ENCODE measurements around the gene KCNJ10. TPM values are rescaled to one million over a fixed set of nuclear protein-coding genes. Genes with fewer than 3 reads are reported as not detected.

KCNJ10 gene
- total and polyA plus RNA-seq, 2 of the 13 experiments (the other 11 are each of a cell fraction or from before 2014, with no cell fraction given), result 4.4 to 10.3 TPM

DNA sequence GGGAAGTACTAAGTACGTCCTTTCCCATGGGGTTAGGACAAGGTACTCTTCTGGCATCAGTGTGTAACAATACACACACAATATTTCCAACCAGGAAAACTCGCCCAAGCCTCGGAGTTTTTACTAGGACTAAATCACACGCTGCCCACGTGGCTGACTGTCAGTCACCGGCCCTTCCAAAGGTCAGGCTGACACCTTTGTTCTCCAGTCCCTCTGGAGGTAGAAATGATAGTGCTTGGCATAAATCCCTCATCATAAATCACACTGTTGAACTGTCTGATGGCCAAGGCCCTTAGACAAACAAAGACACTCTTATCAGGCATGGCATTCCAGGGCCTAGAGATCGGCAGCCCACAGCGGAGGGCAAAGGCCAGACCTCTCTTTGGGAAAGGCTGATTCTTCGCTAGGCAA is 99.0 kb downstream of the KCNJ10 start (continued):
- TF ChIP-seq NR2F1 (CRISPR knock-in tag; IDR thresholded peaks at IDR 0.05) (peak; percentile 64 to 75), ZNF33B (CRISPR knock-in tag; IDR thresholded peaks at IDR 0.05) (no peak), ZSCAN30 (CRISPR knock-in tag; IDR thresholded peaks at IDR 0.05) (no peak), SP4 (CRISPR knock-in tag; IDR thresholded peaks at IDR 0.05) (no peak), MED1 (CRISPR knock-in tag; IDR thresholded peaks at IDR 0.05) (peak; percentile 47), ZNF589 (CRISPR knock-in tag; conservative IDR thresholded peaks at IDR 0.05) (no peak), ZNF138 (CRISPR knock-in tag; IDR thresholded peaks at IDR 0.05; ENCODE audit: low read depth) (no peak), CREM (IDR thresholded peaks at IDR 0.05) (0 out of 2 replicates have a peak, but pooled peaks have one; percentile 40), CREM (CRISPR knock-in tag; IDR thresholded peaks at IDR 0.05) (no peak), CC2D1A (CRISPR knock-in tag; IDR thresholded peaks at IDR 0.05) (0 out of 2 replicates have a peak, but pooled peaks have one; percentile 67)
- TF ChIP-seq, protein P1, sequence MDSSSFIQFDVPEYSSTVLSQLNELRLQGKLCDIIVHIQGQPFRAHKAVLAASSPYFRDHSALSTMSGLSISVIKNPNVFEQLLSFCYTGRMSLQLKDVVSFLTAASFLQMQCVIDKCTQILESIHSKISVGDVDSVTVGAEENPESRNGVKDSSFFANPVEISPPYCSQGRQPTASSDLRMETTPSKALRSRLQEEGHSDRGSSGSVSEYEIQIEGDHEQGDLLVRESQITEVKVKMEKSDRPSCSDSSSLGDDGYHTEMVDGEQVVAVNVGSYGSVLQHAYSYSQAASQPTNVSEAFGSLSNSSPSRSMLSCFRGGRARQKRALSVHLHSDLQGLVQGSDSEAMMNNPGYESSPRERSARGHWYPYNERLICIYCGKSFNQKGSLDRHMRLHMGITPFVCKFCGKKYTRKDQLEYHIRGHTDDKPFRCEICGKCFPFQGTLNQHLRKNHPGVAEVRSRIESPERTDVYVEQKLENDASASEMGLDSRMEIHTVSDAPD (CRISPR knock-in tag; IDR thresholded peaks at IDR 0.05), result 0 out of 2 replicates have a peak, but pooled peaks have one; percentile 57
- TF ChIP-seq, protein P2, sequence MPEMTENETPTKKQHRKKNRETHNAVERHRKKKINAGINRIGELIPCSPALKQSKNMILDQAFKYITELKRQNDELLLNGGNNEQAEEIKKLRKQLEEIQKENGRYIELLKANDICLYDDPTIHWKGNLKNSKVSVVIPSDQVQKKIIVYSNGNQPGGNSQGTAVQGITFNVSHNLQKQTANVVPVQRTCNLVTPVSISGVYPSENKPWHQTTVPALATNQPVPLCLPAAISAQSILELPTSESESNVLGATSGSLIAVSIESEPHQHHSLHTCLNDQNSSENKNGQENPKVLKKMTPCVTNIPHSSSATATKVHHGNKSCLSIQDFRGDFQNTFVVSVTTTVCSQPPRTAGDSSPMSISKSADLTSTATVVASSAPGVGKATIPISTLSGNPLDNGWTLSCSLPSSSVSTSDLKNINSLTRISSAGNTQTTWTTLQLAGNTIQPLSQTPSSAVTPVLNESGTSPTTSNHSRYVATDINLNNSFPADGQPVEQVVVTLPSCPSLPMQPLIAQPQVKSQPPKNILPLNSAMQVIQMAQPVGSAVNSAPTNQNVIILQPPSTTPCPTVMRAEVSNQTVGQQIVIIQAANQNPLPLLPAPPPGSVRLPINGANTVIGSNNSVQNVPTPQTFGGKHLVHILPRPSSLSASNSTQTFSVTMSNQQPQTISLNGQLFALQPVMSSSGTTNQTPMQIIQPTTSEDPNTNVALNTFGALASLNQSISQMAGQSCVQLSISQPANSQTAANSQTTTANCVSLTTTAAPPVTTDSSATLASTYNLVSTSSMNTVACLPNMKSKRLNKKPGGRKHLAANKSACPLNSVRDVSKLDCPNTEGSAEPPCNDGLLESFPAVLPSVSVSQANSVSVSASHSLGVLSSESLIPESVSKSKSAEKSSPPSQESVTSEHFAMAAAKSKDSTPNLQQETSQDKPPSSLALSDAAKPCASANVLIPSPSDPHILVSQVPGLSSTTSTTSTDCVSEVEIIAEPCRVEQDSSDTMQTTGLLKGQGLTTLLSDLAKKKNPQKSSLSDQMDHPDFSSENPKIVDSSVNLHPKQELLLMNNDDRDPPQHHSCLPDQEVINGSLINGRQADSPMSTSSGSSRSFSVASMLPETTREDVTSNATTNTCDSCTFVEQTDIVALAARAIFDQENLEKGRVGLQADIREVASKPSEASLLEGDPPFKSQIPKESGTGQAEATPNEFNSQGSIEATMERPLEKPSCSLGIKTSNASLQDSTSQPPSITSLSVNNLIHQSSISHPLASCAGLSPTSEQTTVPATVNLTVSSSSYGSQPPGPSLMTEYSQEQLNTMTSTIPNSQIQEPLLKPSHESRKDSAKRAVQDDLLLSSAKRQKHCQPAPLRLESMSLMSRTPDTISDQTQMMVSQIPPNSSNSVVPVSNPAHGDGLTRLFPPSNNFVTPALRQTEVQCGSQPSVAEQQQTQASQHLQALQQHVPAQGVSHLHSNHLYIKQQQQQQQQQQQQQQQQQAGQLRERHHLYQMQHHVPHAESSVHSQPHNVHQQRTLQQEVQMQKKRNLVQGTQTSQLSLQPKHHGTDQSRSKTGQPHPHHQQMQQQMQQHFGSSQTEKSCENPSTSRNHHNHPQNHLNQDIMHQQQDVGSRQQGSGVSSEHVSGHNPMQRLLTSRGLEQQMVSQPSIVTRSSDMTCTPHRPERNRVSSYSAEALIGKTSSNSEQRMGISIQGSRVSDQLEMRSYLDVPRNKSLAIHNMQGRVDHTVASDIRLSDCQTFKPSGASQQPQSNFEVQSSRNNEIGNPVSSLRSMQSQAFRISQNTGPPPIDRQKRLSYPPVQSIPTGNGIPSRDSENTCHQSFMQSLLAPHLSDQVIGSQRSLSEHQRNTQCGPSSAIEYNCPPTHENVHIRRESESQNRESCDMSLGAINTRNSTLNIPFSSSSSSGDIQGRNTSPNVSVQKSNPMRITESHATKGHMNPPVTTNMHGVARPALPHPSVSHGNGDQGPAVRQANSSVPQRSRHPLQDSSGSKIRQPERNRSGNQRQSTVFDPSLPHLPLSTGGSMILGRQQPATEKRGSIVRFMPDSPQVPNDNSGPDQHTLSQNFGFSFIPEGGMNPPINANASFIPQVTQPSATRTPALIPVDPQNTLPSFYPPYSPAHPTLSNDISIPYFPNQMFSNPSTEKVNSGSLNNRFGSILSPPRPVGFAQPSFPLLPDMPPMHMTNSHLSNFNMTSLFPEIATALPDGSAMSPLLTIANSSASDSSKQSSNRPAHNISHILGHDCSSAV (CRISPR knock-in tag; IDR thresholded peaks at IDR 0.05; ENCODE audit: borderline replicate concordance), result no peak
- TF ChIP-seq, protein P3, sequence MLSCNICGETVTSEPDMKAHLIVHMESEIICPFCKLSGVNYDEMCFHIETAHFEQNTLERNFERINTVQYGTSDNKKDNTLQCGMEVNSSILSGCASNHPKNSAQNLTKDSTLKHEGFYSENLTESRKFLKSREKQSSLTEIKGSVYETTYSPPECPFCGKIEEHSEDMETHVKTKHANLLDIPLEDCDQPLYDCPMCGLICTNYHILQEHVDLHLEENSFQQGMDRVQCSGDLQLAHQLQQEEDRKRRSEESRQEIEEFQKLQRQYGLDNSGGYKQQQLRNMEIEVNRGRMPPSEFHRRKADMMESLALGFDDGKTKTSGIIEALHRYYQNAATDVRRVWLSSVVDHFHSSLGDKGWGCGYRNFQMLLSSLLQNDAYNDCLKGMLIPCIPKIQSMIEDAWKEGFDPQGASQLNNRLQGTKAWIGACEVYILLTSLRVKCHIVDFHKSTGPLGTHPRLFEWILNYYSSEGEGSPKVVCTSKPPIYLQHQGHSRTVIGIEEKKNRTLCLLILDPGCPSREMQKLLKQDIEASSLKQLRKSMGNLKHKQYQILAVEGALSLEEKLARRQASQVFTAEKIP (CRISPR knock-in tag; IDR thresholded peaks at IDR 0.05; ENCODE audit: borderline replicate concordance), result no peak
- TF ChIP-seq, protein P4, sequence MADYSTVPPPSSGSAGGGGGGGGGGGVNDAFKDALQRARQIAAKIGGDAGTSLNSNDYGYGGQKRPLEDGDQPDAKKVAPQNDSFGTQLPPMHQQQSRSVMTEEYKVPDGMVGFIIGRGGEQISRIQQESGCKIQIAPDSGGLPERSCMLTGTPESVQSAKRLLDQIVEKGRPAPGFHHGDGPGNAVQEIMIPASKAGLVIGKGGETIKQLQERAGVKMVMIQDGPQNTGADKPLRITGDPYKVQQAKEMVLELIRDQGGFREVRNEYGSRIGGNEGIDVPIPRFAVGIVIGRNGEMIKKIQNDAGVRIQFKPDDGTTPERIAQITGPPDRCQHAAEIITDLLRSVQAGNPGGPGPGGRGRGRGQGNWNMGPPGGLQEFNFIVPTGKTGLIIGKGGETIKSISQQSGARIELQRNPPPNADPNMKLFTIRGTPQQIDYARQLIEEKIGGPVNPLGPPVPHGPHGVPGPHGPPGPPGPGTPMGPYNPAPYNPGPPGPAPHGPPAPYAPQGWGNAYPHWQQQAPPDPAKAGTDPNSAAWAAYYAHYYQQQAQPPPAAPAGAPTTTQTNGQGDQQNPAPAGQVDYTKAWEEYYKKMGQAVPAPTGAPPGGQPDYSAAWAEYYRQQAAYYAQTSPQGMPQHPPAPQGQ (CRISPR knock-in tag; IDR thresholded peaks at IDR 0.05; ENCODE audit: borderline replicate concordance), result no peak
- TF ChIP-seq, protein P5, sequence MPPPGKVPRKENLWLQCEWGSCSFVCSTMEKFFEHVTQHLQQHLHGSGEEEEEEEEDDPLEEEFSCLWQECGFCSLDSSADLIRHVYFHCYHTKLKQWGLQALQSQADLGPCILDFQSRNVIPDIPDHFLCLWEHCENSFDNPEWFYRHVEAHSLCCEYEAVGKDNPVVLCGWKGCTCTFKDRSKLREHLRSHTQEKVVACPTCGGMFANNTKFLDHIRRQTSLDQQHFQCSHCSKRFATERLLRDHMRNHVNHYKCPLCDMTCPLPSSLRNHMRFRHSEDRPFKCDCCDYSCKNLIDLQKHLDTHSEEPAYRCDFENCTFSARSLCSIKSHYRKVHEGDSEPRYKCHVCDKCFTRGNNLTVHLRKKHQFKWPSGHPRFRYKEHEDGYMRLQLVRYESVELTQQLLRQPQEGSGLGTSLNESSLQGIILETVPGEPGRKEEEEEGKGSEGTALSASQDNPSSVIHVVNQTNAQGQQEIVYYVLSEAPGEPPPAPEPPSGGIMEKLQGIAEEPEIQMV (CRISPR knock-in tag; IDR thresholded peaks at IDR 0.05; ENCODE audit: low read depth), result no peak

Measured in HepG2 (cell line).